H9 (cell line): ENCODE results near the gene SNW1. TPM values are rescaled to one million over a fixed set of nuclear protein-coding genes. Genes with fewer than 3 reads are reported as not detected.

Experiments
- DNase-seq: peaks from one replicate; pipeline ENCODE4 v3.0.0-alpha.2; 2017
- H2AFZ ChIP-seq: one replicate; pipeline ENCODE4 v1.6.1; 2013; ENCODE audit warnings: mild to moderate bottlenecking, low read length, control low read depth, moderate library complexity
- H2AK5ac ChIP-seq: 2 replicates; pipeline ENCODE4 v1.6.1; 2013; ENCODE audit warnings: low read length, control low read depth, mixed read lengths; ENCODE audit not compliant: insufficient read length
- H2BK120ac ChIP-seq: one replicate; pipeline ENCODE4 v1.6.1; 2013; ENCODE audit warnings: low read depth, mild to moderate bottlenecking, low read length, control low read depth, inconsistent platforms; ENCODE audit not compliant: poor library complexity, severe bottlenecking
- H2BK12ac ChIP-seq: 2 replicates; pipeline ENCODE4 v1.6.1; 2013; ENCODE audit warnings: low read length, control low read depth, mixed read lengths, low read depth; ENCODE audit not compliant: insufficient read length
- H2BK15ac ChIP-seq: 2 replicates; pipeline ENCODE4 v1.6.1; 2013; ENCODE audit warnings: low read depth, low read length, control low read depth
- H2BK20ac ChIP-seq: one replicate; pipeline ENCODE4 v1.6.1; 2013; ENCODE audit warnings: low read depth, mild to moderate bottlenecking, low read length, control low read depth, inconsistent platforms; ENCODE audit not compliant: poor library complexity, severe bottlenecking
- H2BK5ac ChIP-seq: 2 replicates; pipeline ENCODE4 v1.6.1; 2013; ENCODE audit warnings: low read length, control low read depth, mixed read lengths; ENCODE audit not compliant: insufficient read length
- H3K14ac ChIP-seq: 2 replicates; pipeline ENCODE4 v1.6.1; 2013; ENCODE audit warnings: low read length, control low read depth; ENCODE audit not compliant: insufficient read depth
- H3K18ac ChIP-seq: 2 replicates; pipeline ENCODE4 v1.6.1; 2013; ENCODE audit warnings: low read depth, mild to moderate bottlenecking, mixed read lengths, low read length, control low read depth; ENCODE audit not compliant: insufficient read length
- H3K23ac ChIP-seq: 2 replicates; pipeline ENCODE4 v1.6.1; 2013; ENCODE audit warnings: low read length, control low read depth, mixed read lengths, low read depth; ENCODE audit not compliant: insufficient read length
- H3K23me2 ChIP-seq: 2 replicates; pipeline ENCODE4 v1.6.1; 2013; ENCODE audit warnings: low read depth, mild to moderate bottlenecking, mixed read lengths, low read length, control low read depth; ENCODE audit not compliant: insufficient read length, poor library complexity, severe bottlenecking
- H3K27ac ChIP-seq: 2 replicates; pipeline ENCODE4 v1.5.1; 2013; ENCODE audit warnings: low read length, control low read depth, mixed read lengths, low read depth; ENCODE audit not compliant: insufficient read length
- H3K27me3 ChIP-seq: 2 replicates; pipeline ENCODE4 v1.6.1; 2013; ENCODE audit warnings: low read length, control low read depth, inconsistent platforms; ENCODE audit not compliant: insufficient read depth
- H3K4ac ChIP-seq: 2 replicates; pipeline ENCODE4 v1.6.1; 2013; ENCODE audit warnings: low read depth, mild to moderate bottlenecking, control low read depth, inconsistent platforms, low read length, moderate library complexity
- H3K4me1 ChIP-seq: 2 replicates; pipeline ENCODE4 v1.6.1; 2013; ENCODE audit warnings: low read length, control low read depth, inconsistent platforms; ENCODE audit not compliant: insufficient read depth
- H3K4me2 ChIP-seq: 2 replicates; pipeline ENCODE4 v1.6.1; 2013; ENCODE audit warnings: low read length, control low read depth, mixed read lengths; ENCODE audit not compliant: insufficient read length, insufficient read depth
- H3K56ac ChIP-seq: 2 replicates; pipeline ENCODE4 v1.6.1; 2013; ENCODE audit warnings: low read depth, mild to moderate bottlenecking, mixed read lengths, low read length, control low read depth; ENCODE audit not compliant: insufficient read length
- H3K79me1 ChIP-seq: 2 replicates; pipeline ENCODE4 v1.6.1; 2013; ENCODE audit warnings: low read depth, mild to moderate bottlenecking, moderate library complexity, low read length, control low read depth, inconsistent platforms; ENCODE audit not compliant: insufficient read depth, poor library complexity, severe bottlenecking
- H3K79me2 ChIP-seq: 2 replicates; pipeline ENCODE4 v1.6.1; 2013; ENCODE audit warnings: low read length, control low read depth, inconsistent platforms; ENCODE audit not compliant: insufficient read depth
- H3K9ac ChIP-seq: 2 replicates; pipeline ENCODE4 v1.6.1; 2013; ENCODE audit warnings: low read length, control low read depth, mixed read lengths; ENCODE audit not compliant: insufficient read length; ENCODE audit errors: extremely low read depth
- H3K9me3 ChIP-seq: one replicate; pipeline ENCODE4 v1.6.1; 2013; ENCODE audit warnings: low read depth, low read length, inconsistent platforms; ENCODE audit not compliant: control insufficient read depth
- H3T11ph ChIP-seq: one replicate; pipeline ENCODE4 v1.6.1; 2013; ENCODE audit warnings: mild to moderate bottlenecking, low read length, control low read depth, inconsistent platforms
- H4K20me1 ChIP-seq: one replicate; pipeline ENCODE4 v1.6.1; 2013; ENCODE audit not compliant: control insufficient read depth, insufficient read length, insufficient read depth
- H4K5ac ChIP-seq: 2 replicates; pipeline ENCODE4 v1.6.1; 2013; ENCODE audit warnings: low read depth, mild to moderate bottlenecking, mixed read lengths, low read length, control low read depth; ENCODE audit not compliant: insufficient read length
- H4K8ac ChIP-seq: replicated peaks from 2 replicates; pipeline ENCODE4 v1.6.1; 2013; ENCODE audit warnings: low read length, control low read depth, mixed read lengths, low read depth; ENCODE audit not compliant: insufficient read length
- H4K91ac ChIP-seq: 2 replicates; pipeline ENCODE4 v1.6.1; 2013; ENCODE audit warnings: low read depth, mild to moderate bottlenecking, moderate library complexity, mixed read lengths, low read length, control low read depth; ENCODE audit not compliant: insufficient read length
- H3K27ac Mint-ChIP-seq, 3 experiments: 2 replicates in 2 of 3; 3 replicates in 1 of 3; pipeline ENCODE4 v1.8.0; 2020 to 2021; ENCODE audit warnings: mixed read lengths in 3 of 3, mild to moderate bottlenecking in 1 of 3, moderate library complexity in 1 of 3
- H3K27me3 Mint-ChIP-seq: 2 replicates; pipeline ENCODE4 v1.8.0; 2021; ENCODE audit warnings: low read depth, mild to moderate bottlenecking, moderate library complexity, mixed read lengths
- H3K36me3 Mint-ChIP-seq, 3 experiments: 2 replicates in 2 of 3; 3 replicates in 1 of 3; pipeline ENCODE4 v1.8.0; 2020 to 2021; ENCODE audit warnings: low read depth in 3 of 3, mixed read lengths in 3 of 3; ENCODE audit not compliant: insufficient read depth in 1 of 3
- H3K4me1 Mint-ChIP-seq, 2 experiments: 2 replicates each; pipeline ENCODE4 v1.8.0; 2020; ENCODE audit warnings: mixed read lengths in 2 of 2
- H3K4me3 Mint-ChIP-seq, 2 experiments: 2 replicates in 1 of 2; 3 replicates in 1 of 2; pipeline ENCODE4 v1.8.0; 2020 to 2021; ENCODE audit warnings: mild to moderate bottlenecking in 2 of 2, mixed read lengths in 2 of 2, moderate library complexity in 1 of 2
- H3K9me3 Mint-ChIP-seq, 2 experiments: 2 replicates in 1 of 2; 3 replicates in 1 of 2; pipeline ENCODE4 v1.8.0; 2020; ENCODE audit warnings: mild to moderate bottlenecking in 2 of 2, mixed read lengths in 2 of 2, moderate library complexity in 1 of 2
- WGBS: extraction: QIAGEN DNeasy Blood & Tissue Kit; methylation state at CpG from one replicate; pipeline ENCODE4 v1.1.7; 2013; ENCODE audit warnings: missing lambda C conversion rate, low lambda C conversion rate, mixed read lengths; ENCODE audit not compliant: insufficient read length; ENCODE audit errors: extremely low coverage; 5-methylcytosine and 5-hydroxymethylcytosine counted together
- total RNA-seq: library from RNA; stranded (reverse); gene quantifications from 2 replicates; pipeline ENCODE4 v1.2.1, GENCODE V29; 2021
- TF ChIP-seq, protein P1 (sequence below): fragments of 200-600 bp; sonication (generic); conservative IDR thresholded peaks from 3 replicates; pipeline ENCODE4 v1.8.0; 2021; ENCODE audit warnings: antibody characterized with exemption, mild to moderate bottlenecking

SNW1 gene
- total RNA-seq, 1 experiment from 2014 or later: 103 TPM

DNA sequence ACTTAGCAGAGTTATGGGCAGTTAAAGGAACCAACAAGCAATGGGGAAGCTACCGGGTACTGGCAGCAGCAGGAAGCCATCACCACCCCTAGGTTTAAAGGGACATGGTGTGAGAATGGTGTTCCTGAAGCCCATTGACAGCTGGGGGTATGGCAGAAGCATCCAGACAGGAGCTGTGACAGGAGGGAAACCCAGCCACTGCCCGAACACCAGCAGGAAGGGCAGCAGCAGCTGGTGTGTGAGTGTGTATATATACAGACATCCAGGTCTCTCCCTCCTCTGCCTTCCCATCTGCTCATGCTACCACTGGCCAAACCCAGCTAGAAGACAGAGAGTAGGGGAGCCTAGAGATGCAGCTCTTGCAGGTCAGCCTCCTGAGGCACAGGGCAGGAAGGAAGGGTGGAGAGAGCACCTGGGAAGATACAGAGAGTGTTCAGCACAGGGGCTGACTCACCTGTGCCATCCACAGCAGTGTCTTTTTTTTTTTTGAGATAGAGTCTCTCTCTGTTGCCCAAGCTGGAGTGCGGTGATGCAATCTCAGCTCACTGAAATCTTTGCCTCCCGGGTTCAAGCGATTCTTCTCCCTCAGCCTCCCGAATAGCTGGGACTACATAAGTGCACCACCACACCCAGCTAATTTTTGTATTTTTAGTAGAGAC is 29.7 kb upstream of the SNW1 start:
- H3K79me2 ChIP-seq: no peaks in the 10 kb centered on the region
- no peak overlapping the region for H3K4me2 ChIP-seq
- H3K9ac ChIP-seq: no peak overlapping the region
- no peak overlapping the region for H4K5ac ChIP-seq
- H3K27me3 Mint-ChIP-seq: no peaks in the 10 kb centered on the region
- H2BK12ac ChIP-seq: no peak overlapping the region
- TF ChIP-seq, protein P1, sequence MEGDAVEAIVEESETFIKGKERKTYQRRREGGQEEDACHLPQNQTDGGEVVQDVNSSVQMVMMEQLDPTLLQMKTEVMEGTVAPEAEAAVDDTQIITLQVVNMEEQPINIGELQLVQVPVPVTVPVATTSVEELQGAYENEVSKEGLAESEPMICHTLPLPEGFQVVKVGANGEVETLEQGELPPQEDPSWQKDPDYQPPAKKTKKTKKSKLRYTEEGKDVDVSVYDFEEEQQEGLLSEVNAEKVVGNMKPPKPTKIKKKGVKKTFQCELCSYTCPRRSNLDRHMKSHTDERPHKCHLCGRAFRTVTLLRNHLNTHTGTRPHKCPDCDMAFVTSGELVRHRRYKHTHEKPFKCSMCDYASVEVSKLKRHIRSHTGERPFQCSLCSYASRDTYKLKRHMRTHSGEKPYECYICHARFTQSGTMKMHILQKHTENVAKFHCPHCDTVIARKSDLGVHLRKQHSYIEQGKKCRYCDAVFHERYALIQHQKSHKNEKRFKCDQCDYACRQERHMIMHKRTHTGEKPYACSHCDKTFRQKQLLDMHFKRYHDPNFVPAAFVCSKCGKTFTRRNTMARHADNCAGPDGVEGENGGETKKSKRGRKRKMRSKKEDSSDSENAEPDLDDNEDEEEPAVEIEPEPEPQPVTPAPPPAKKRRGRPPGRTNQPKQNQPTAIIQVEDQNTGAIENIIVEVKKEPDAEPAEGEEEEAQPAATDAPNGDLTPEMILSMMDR: no peak
- H3K23ac ChIP-seq: no peak overlapping the region
- no peaks in the 10 kb centered on the region for H3K27me3 ChIP-seq
- H3K4me1 ChIP-seq: no peaks in the 10 kb centered on the region; the same call in 1 of the 2 replicates
- no peaks in the 10 kb centered on the region for H3K79me1 ChIP-seq
- H3K4ac ChIP-seq: no peak overlapping the region
- H2BK20ac ChIP-seq: no peak overlapping the region
- no peak overlapping the region for H3K18ac ChIP-seq
- H3K4me3 Mint-ChIP-seq: no peak overlapping the region
- H3K14ac ChIP-seq: no peak overlapping the region
- no peak overlapping the region for H2BK5ac ChIP-seq
- H3K27ac Mint-ChIP-seq: peak overlapping the region in 1 of 3 experiments; percentile 29; a peak in 2 of 7 replicates
- H2AK5ac ChIP-seq: no peak overlapping the region
- no peak overlapping the region for H4K91ac ChIP-seq
- no peaks in the 10 kb centered on the region for H3K9me3 Mint-ChIP-seq
- H2AFZ ChIP-seq: no peak overlapping the region
- WGBS: no CpG with 5 or more reads among the region's 6 CpGs
- peaks cover 32 to 37% of the 10 kb centered on the region in 2 experiments for H3K4me1 Mint-ChIP-seq
- no peaks in the 10 kb centered on the region for H3K36me3 Mint-ChIP-seq
- no peak overlapping the region for H4K8ac ChIP-seq
- no peaks in the 10 kb centered on the region for H3K9me3 ChIP-seq
- no peak for DNase-seq
- no peak overlapping the region for H3K27ac ChIP-seq
- H2BK15ac ChIP-seq: no peak overlapping the region
- H4K20me1 ChIP-seq: no peaks in the 10 kb centered on the region
- no peak overlapping the region for H2BK120ac ChIP-seq
- H3K23me2 ChIP-seq: no peaks in the 10 kb centered on the region
- no peak overlapping the region for H3T11ph ChIP-seq
- no peak overlapping the region for H3K56ac ChIP-seq
